ENCODE measurements around the gene PLCL2.
"Not testable (repeated sequence)": the region's sequence is repeated elsewhere in the genome, so short reads cannot be mapped to it uniquely, and the experiment has no call there.

The PLCL2 gene

GRCh38 chr3:16942955-16943354 is 58.2 kb downstream of the PLCL2 start:
- no peak overlapping the region for H3K4me3 ChIP-seq (ENCODE audit: low read depth, low read length)
- DNase-seq (ENCODE audit: low read depth), result no peak

- no peak overlapping the region for H3K4me3 ChIP-seq (ENCODE audit: low read depth, low read length)
- no peak for DNase-seq (ENCODE audit: low read depth)
Observed at GRCh38 chr3:16943857-16944256, 59.1 kb downstream of the PLCL2 start.

GRCh38 chr3:16944356-16944755 is 59.6 kb downstream of the PLCL2 start:
- DNase-seq (ENCODE audit: low read depth), result no peak
- H3K4me3 ChIP-seq (ENCODE audit: low read depth, low read length), result no peak overlapping the region

- H3K4me3 ChIP-seq (ENCODE audit: low read depth, low read length), result no peak overlapping the region
- DNase-seq (ENCODE audit: low read depth), result no peak
Observed at GRCh38 chr3:16945330-16945729, 60.6 kb downstream of the PLCL2 start.

- no peak for DNase-seq (ENCODE audit: low read depth)
- no peak overlapping the region for H3K4me3 ChIP-seq (ENCODE audit: low read depth, low read length)
Observed at GRCh38 chr3:16950282-16950681, 65.5 kb downstream of the PLCL2 start.

- H3K4me3 ChIP-seq (ENCODE audit: low read depth, low read length), result no peak overlapping the region
- DNase-seq (ENCODE audit: low read depth), result no peak
Observed at GRCh38 chr3:16950845-16951244, 66.1 kb downstream of the PLCL2 start.

- not testable (repeated sequence) for DNase-seq (ENCODE audit: low read depth); H3K4me3 ChIP-seq (ENCODE audit: low read depth, low read length)
Observed at GRCh38 chr3:16957852-16958251, 73.1 kb downstream of the PLCL2 start.

- no peak for DNase-seq (ENCODE audit: low read depth)
- H3K4me3 ChIP-seq (ENCODE audit: low read depth, low read length), result no peak overlapping the region
Observed at GRCh38 chr3:16960125-16960524, 75.4 kb downstream of the PLCL2 start.

GRCh38 chr3:16961621-16962205 is 77.0 kb downstream of the PLCL2 start:
- no peak for DNase-seq (ENCODE audit: low read depth)

GRCh38 chr3:16975083-16975482 is 90.3 kb downstream of the PLCL2 start:
- DNase-seq (ENCODE audit: low read depth), result peak; percentile 50
- no peak overlapping the region for H3K4me3 ChIP-seq (ENCODE audit: low read depth, low read length)

More at GRCh38 chr3:16961621-16962205, 77.0 kb downstream of the PLCL2 start:
- no peak overlapping the region for H3K4me3 ChIP-seq (ENCODE audit: low read depth, low read length)

GRCh38 chr3:16978234-16978920 is 93.6 kb downstream of the PLCL2 start:
- H3K4me3 ChIP-seq (ENCODE audit: low read depth, low read length), result no peak overlapping the region
- peak; percentile 15 for DNase-seq (ENCODE audit: low read depth)

GRCh38 chr3:16978921-16979271 is 94.1 kb downstream of the PLCL2 start:
- DNase-seq (ENCODE audit: low read depth), result no peak
- H3K4me3 ChIP-seq (ENCODE audit: low read depth, low read length), result no peak overlapping the region

- H3K4me3 ChIP-seq (ENCODE audit: low read depth, low read length); DNase-seq (ENCODE audit: low read depth): not testable (repeated sequence)
Observed at GRCh38 chr3:16979769-16980515, 95.2 kb downstream of the PLCL2 start.

GRCh38 chr3:16980526-16980925 is 95.8 kb downstream of the PLCL2 start:
- H3K4me3 ChIP-seq (ENCODE audit: low read depth, low read length); DNase-seq (ENCODE audit: low read depth): not testable (repeated sequence)

- H3K4me3 ChIP-seq (ENCODE audit: low read depth, low read length), result no peak overlapping the region
- no peak for DNase-seq (ENCODE audit: low read depth)
Observed at GRCh38 chr3:16982460-16982859, 97.7 kb downstream of the PLCL2 start.

- DNase-seq (ENCODE audit: low read depth), result no peak
- no peak overlapping the region for H3K4me3 ChIP-seq (ENCODE audit: low read depth, low read length)
Observed at GRCh38 chr3:16985608-16986007, 100.9 kb downstream of the PLCL2 start.

- H3K4me3 ChIP-seq (ENCODE audit: low read depth, low read length), result no peak overlapping the region
- no peak for DNase-seq (ENCODE audit: low read depth)
Observed at GRCh38 chr3:16987141-16987540, 102.4 kb downstream of the PLCL2 start.

- H3K4me3 ChIP-seq (ENCODE audit: low read depth, low read length), result no peak overlapping the region
- DNase-seq (ENCODE audit: low read depth), result no peak
Observed at GRCh38 chr3:16990163-16990562, 105.4 kb downstream of the PLCL2 start.

- no peak for DNase-seq (ENCODE audit: low read depth)
Observed at GRCh38 chr3:16992198-16992597, 107.4 kb downstream of the PLCL2 start.

GRCh38 chr3:16993227-16993626 is 108.5 kb downstream of the PLCL2 start:
- DNase-seq (ENCODE audit: low read depth), result peak; percentile 28
- no peak overlapping the region for H3K4me3 ChIP-seq (ENCODE audit: low read depth, low read length)

More at GRCh38 chr3:16992198-16992597, 107.4 kb downstream of the PLCL2 start:
- no peak overlapping the region for H3K4me3 ChIP-seq (ENCODE audit: low read depth, low read length)

All from skeletal muscle cell (primary cell).